HG02943 (cell line): ENCODE data around the gene RCOR1.

ENCODE experiments used
- ATAC-seq: cut with Tn5 transposase; IDR thresholded peaks from one replicate; pipeline ENCODE4 v1.9.1; 2021; ENCODE audit warnings: mild to moderate bottlenecking, low read depth, moderate library complexity; ENCODE audit not compliant: unreplicated experiment

The RCOR1 gene

DNA sequence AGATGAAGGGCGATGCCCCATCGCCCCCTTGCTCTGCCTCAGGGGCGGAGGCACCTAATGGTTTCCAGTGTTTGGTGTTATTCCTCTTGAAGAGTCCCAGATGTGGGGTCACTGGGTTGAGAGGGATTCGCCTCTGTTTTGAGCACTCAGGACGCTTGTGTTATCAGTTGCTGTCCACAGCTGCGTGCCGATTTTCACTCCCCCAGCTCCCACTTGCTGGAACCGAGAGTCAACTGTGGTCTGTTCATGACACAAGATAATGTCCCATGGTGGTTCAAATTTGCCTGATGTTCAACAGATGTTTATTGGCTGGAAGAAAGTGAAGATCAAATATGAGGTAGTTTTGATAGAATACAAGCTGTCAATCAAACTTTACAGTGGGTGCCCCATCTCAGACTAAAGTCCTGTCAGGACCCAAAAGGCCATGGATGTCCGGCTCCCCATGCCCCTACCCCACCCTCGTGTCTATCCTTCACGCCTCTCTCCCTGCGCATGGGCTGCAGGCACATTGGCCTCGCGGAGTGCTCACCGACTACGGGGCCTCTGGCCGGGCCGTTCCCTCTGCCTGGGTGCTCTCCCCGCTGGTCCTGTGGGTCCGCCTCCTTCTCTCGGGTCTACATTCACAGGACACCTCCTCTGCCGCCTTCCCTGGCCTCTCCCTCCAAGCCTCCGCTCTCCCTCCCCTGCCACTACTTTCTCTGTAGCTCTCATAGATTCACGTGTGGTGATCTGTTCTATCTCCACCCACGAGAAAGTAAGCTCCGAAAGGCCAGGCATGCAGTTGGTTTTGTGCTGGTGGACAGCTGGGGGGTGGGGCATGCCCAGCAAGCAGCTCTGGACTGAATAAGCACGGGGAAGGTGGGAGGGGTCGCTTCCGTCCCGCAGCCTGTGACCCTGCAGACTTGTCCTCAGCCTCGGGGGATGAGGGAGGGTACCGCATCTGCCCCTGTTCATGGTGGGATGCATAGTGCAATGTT, 178.0 kb downstream of the RCOR1 start:
- no peak for ATAC-seq

DNA sequence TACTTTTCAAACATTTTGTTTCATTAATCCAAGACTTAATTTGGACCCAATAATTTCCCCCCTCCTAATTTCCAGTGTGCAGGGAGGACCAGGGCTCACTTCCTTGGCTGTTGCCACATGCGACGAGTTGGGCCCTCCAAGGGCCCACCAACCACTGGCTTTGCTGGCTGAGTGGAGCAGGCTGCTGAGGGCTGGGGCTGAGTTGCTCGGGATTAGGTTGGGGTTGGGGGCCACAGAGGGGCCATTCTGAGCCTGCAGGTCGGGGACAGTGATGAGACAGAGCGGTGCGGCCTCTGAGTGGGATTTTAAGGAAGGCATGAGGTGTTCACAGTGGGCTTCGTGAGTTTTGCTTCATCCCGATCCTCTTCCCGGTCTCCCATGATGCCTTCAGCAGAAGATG, 178.7 kb downstream of the RCOR1 start:
- ATAC-seq, result no peak

DNA sequence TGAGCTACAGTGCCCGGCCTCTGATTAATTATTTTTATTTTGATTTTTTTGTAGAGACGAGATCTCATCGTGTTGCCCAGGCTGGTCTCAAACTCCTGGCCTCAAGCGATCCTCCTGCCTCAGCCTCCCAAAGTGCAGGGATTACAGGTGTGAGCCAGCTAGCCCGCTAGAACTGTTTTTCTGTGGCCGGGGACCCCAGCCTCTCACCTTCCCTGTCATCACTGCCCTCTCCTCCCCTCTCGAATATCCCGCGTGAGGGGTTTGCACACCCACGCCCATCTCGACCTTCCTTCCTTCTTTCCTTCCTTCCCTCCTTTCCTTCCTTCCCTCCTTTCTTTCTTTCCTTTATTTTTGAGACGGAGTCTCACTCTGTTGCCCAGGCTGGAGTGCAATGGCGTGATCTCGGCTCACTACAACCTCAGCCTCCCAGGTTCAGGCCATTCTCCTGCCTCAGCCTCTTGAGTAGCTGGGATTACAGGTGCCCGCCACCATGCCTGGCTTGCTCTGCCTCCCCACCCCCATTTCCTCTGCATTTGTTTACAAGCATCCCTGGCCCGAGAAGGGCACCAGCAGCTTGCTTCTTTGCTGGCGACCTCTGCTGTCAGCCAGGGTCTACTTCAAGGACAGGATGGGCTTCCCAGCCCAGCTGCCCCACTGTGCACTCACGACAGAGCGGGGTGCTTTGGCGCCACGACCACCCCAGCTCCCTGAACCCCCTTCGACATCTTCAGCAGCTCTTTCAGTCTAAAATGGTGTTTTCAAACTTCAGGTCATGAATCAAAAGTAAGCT, 180.5 kb downstream of the RCOR1 start:
- no peak for ATAC-seq

DNA sequence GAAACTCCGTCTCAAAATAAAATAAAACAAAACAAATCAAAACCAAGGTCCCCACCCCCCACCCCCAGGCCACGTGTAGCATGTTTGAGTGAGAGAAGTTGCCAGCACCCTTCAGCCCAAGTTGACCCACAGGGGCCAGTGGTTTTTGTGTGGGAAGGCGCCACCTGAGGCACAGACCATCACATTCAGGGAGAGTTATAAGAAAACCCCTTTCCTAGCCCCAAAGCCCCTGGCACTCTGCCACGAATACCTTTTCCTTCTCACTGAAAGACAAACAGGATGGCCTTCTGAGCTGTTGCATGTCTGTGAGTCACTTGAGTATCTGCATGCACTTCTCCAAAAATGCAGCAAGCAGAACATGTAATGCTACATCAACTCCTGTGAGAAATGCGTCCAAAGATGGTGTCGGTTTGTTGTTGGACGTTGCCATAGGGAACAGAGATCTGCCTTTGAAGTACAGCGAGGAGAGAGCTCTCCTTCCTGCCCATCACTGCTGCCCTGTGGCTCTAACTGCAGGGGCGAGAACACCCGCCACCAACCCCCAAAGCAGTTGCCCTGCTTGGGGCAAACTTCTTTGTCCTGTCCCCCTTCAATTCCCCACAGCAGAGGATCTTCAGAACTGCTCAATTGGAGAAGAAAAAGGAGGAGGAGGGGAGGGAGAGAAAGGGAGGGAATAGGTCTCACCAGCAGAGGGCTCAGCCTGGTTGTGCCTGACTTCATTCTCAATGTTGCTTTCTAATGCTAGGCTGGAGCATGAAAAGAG, 182.1 kb downstream of the RCOR1 start:
- no peak for ATAC-seq

DNA sequence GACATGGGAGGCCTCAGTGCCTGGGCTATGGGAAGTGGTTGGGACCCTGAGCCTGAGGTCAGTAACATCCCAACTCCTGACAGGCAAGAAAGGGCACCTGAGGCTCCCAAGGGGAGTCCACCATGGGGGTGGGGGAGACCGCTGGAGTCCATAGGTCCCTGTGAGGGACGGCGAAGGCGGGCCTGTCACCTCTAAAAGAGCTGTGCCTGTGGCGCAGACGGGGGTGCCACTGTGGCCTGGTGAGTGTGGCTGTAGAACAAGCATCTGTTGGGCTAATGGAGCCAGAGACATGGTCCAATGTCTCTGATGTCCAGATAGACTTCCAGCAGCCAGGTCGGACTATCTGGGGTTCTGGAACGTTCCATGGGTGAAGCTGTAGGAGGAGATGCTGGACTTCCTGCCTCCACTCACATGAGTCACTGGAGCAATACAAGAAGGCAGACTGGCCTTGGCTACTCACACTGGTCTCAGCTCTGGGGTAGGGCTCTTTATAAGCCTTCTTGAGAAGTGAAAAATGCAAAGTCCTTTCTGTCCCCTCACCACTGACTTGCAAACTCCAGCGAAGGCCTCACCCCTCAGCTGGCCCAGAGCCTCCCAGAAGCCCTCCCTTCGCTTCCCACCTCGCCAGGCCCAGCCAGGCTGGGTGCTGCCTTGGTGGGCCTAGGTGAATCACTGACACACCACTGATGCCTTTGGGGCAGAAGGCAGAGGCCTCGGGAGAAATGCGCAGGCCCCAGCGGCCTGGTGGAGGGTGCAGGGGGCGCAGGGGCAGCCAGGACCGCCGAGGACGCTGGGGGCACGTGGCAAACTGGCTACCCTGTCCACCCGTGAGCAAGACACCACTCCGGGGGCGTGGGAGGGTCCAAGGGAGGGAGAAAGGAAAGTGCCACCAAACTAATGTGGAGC, 183.7 kb downstream of the RCOR1 start:
- no peak for ATAC-seq

DNA sequence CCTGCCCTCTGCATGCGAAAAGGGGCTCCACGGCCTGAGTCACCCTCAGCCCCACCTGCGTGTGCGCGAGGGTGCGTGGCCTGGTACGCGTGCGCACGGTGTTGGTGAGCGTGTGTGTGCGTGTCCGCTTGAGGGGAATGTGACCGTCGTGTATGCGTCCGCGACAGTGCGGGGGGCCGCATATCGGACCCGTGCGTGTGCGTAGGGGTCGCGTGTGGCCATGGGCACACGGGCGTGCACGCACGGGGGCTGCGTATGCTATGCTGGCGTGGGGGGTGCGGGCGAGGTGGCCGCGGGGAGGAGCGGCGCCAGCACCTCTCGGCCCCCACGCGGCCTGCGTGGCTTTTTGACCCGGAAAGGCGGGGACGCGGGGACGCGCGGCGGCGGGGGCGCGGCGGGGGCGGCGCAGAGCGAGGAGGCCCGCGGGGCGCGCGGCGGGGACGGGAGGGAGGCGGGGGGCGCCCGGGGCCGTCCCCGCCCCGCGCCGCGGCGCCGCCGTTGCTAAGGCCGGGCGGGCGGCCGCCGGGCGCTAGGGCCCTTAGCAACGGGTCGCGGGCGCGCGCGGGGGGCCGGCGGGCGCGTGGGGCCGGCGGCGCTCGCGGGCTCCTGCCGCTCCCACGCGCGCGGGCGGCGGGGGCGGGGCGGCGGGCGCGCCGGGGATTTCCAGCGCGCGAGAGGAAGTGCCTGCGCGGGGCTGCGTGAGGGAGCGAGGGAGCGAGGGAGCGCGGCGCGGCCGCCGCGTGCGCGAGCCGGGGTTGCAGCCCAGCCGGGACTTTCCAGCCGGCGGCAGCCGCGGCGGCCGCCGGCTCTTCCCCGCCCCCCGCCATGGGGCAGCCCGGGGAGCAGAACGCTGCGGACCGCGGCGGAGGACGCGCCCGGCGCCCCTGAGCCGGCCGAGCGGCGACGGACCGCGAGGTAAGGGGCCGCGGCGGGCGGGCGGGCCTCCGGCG, 184.6 kb downstream of the RCOR1 start, which contains the start of gene TRAF3:
Gene TRAF3 (plus strand): TSS at position 689 of the 950 bp plus-strand sequence. CDS start 92,753 bp downstream, outside the sequence.
- ATAC-seq, result peak; percentile 43

DNA sequence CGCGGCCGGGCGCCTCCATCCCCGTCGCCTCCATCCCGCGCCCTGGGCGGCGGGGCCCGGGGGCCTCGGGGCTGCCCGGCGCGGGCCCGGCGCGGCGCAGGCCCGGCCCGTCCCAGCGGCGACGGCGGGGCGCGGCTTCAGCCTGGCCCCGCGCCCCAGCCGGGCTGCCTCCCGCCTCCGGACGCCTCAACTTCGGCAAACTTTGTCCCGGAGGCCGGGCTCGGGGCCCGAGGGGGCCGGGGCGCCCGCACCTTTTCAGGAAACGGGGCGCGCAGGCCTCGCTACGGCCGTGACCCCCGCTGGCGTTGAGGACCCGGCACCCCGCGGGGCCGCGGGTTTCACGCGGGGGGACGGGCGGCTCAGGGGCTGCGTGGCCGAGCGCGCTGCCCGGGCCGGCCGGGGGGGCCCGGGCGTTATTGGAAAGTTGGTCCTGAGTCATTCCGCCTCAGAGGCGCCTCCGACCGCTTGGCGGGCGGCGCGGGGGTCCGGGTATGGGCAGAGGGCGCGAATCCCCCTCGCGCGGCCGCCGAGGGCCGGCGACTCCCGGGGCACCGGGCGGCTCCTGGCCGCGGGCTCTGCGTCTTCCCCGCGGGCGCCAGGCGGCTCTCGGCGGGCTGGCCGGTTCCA, 185.4 kb downstream of the RCOR1 start:
- peak; percentile 5 for ATAC-seq

DNA sequence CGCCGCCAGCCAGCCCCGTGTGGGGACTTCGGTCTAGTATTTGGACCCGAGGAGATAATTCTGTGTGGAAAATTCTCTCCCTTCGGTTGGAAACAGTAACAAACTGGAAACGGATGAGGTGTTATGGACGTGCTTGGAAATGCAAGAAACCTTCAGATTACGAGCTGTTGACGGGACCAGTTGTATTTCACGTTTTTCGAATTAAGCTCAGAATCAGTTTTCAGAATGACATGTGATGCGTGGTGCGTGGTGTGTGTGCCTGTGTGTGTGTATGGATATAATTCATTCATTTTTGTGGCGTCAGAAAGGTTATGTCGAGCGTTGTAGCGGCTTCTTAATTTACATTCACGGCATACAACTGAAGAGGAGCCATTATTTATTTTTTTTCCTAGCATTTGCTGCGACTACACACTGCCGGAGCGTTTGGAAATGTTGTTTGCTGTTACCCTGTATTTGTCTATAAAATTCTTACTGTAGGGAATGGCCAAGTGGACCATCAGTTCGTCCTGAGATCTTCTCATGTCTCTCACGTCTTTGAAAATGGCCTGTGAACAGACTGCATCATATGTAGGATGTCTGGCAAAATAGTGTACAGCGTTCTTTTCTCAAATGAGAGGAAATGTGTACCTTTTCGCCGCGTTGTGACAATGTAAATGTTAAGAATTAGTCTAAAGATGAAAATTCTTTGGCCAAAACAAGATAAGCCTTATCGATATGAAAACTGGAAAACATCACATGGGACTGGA, 186.1 kb downstream of the RCOR1 start:
- no peak for ATAC-seq

DNA sequence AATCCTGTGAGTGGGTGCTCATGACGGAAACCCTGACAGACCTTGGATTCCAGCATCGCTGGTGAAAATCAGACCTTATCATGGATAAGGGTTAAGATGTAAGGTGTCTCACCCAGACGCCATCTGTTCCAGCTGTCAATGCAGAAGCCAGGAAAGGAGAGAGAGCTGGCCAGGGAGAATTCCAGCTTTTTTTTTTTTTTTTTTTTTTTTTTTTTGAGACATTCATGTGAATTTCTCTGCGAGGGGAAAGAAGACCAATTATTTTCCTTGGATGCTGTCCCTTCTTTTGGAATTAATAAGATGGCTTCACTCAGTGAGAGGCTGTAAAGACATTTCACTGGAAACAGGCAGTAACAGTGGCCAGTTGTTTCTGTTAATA, 186.6 kb downstream of the RCOR1 start:
- no peak for ATAC-seq

DNA sequence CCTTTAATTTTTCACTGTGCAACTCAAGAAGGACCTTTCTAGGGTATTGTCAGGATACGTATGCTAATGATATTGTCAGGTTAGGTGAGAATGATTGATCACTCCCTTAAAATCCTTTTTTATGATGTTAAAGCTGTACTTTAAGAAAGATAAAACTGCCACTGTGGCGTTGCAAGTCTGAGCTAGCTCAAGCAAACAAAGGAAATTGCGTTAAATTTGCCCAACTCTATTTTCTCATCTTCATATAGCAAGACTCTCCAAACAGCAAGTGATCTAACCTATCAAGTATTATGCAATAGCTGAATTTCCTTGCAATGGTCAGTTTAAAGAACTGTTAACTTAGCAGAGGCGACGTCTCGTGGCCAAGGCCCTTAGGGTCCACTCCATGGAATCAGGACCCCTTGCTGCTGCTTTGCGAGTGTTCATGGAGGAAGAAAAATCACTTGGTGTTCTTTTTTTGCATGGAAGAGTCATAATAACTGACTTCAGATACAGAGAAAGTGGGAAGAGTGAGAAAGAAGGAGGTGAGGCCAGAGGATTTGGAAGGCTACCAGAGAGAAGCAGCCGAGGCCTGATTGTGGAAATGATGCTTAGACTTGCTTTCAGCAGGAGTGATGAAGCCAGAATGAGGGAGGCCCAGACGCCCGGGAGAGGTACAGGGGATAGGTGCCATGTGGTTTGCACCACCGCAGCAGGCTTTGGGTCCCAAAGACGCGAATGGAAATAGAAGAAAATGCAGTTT, 187.3 kb downstream of the RCOR1 start:
- ATAC-seq, result no peak
